ENCODE data around the gene TFCP2L1. TPM values are rescaled to one million over a fixed set of nuclear protein-coding genes. Genes with fewer than 3 reads are reported as not detected.

TFCP2L1 gene, protein sequence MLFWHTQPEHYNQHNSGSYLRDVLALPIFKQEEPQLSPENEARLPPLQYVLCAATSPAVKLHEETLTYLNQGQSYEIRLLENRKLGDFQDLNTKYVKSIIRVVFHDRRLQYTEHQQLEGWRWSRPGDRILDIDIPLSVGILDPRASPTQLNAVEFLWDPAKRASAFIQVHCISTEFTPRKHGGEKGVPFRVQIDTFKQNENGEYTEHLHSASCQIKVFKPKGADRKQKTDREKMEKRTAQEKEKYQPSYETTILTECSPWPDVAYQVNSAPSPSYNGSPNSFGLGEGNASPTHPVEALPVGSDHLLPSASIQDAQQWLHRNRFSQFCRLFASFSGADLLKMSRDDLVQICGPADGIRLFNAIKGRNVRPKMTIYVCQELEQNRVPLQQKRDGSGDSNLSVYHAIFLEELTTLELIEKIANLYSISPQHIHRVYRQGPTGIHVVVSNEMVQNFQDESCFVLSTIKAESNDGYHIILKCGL
- total RNA-seq: not detected in 2 replicates

DNA sequence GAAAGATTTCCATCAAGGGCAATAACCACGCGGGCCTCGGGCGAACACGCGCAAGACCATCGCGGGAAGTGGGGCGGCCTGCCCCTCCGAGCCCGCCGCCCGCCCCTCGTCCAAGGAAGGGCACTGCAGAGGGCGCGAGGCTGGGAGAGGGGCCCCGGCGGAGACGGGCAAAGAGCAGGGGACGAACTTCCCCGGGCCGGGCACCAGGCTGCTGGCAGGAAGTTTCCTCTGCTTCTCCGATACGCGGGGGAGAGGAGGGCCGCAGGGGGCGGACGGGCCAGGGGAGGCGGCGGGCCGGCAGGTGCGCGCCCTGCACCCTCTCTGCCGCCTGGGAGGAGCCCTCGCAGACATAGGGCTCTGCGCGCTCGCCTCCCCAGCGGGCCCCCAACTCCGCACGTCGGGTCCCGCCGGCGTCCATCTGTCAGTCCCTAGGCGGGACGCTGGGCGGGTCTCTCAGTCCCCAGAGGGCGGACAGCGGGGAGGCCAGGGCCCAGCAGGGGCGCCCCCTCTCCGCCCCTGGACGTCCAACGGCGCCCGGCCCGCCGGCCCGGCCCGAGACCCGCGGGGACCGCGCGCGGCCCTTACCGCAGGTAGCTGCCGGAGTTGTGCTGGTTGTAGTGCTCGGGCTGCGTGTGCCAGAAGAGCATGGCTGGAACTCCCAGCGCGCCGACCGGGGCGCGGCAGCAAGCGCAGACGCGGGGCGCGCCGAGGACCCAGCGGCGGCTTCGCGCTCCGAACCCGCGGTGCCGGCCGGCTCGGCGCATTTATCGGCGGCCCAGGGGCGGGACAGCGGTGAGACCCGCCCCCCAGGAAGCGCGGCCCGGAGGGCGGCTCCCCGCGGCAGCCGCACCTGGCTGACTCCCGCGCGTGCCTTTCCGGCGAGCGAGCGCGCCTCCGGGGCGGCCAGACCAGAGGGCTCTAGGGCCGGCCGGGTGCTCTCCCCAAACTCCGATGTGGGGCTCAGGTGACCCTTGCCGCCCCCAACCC is at the start of gene TFCP2L1:
Gene TFCP2L1, minus strand, starts transcription at position 740 of the 987 bp plus-strand sequence. Its CDS starts 93 bp downstream, at position 647.

Other genes starting within 250 kb of the TFCP2L1 start
- gene RNU4ATAC, start 245.7 kb upstream of the TFCP2L1 start, total RNA-seq: not detected in 2 replicates